ENCODE measurements around the gene A2ML1.
"Not testable (repeated sequence)": the region's sequence is repeated elsewhere in the genome, so short reads cannot be mapped to it uniquely, and the experiment has no call there.

Gene A2ML1

GRCh38 chr12:8846305-8846704 lies 23.9 kb downstream of the A2ML1 start:
- H3K27me3 ChIP-seq (replicated peaks; ENCODE audit: control insufficient read depth, insufficient read depth, low read length, poor library complexity, severe bottlenecking) = no peaks in the 10 kb centered on the region
- no peak overlapping the region for H3K4me3 ChIP-seq (ENCODE audit: insufficient read depth, low read depth, low read length, poor library complexity, severe bottlenecking)
- H3K4me1 ChIP-seq (ENCODE audit: control insufficient read depth, insufficient read depth, low read length, poor library complexity, severe bottlenecking) = no peaks in the 10 kb centered on the region
- H3K27ac ChIP-seq (ENCODE audit: insufficient read depth, low read length, poor library complexity, severe bottlenecking) = no peak overlapping the region
- no peaks in the 10 kb centered on the region for H3K36me3 ChIP-seq (ENCODE audit: control insufficient read depth, insufficient read depth, low read length)
- no peaks in the 10 kb centered on the region for H3K9me3 ChIP-seq (ENCODE audit: control insufficient read depth, low read length)
- DNase-seq = no peak

DNA sequence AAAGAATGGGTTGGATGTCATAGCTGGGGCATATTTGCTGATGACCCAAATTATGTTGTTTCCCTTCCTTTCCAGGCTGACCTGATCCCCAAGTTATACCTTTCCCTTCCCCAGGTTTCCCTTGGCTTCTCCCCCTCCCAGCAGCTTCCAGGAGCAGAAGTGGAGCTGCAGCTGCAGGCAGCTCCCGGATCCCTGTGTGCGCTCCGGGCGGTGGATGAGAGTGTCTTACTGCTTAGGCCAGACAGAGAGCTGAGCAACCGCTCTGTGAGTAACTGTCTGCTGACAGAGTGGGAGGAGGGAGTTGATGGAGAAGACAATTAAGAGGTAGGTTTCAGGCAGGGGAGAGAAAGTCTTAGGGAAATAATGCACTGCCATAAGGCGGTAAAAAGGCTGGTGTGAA lies 25.0 kb downstream of the A2ML1 start:
- Histone ChIP-seq H3K27me3 (replicated peaks; ENCODE audit: control insufficient read depth, insufficient read depth, low read length, poor library complexity, severe bottlenecking) (no peaks in the 10 kb centered on the region), H3K36me3 (ENCODE audit: control insufficient read depth, insufficient read depth, low read length) (no peaks in the 10 kb centered on the region), H3K9me3 (ENCODE audit: control insufficient read depth, low read length) (no peaks in the 10 kb centered on the region), H3K4me3 (ENCODE audit: insufficient read depth, low read depth, low read length, poor library complexity, severe bottlenecking) (no peak overlapping the region), H3K27ac (ENCODE audit: insufficient read depth, low read length, poor library complexity, severe bottlenecking) (no peak overlapping the region), H3K4me1 (ENCODE audit: control insufficient read depth, insufficient read depth, low read length, poor library complexity, severe bottlenecking) (no peaks in the 10 kb centered on the region)
- no peak for DNase-seq

- no peaks in the 10 kb centered on the region for H3K36me3 ChIP-seq (ENCODE audit: control insufficient read depth, insufficient read depth, low read length)
- DNase-seq = no peak
Measured at GRCh38 chr12:8849876-8850275, 27.5 kb downstream of the A2ML1 start.

GRCh38 chr12:8852119-8852518 lies 29.7 kb downstream of the A2ML1 start:
- Histone ChIP-seq H3K27me3 (replicated peaks; ENCODE audit: control insufficient read depth, insufficient read depth, low read length, poor library complexity, severe bottlenecking) (no peaks in the 10 kb centered on the region), H3K36me3 (ENCODE audit: control insufficient read depth, insufficient read depth, low read length) (no peaks in the 10 kb centered on the region), H3K9me3 (ENCODE audit: control insufficient read depth, low read length) (no peaks in the 10 kb centered on the region), H3K4me3 (ENCODE audit: insufficient read depth, low read depth, low read length, poor library complexity, severe bottlenecking) (no peak overlapping the region), H3K4me1 (ENCODE audit: control insufficient read depth, insufficient read depth, low read length, poor library complexity, severe bottlenecking) (no peaks in the 10 kb centered on the region), H3K27ac (ENCODE audit: insufficient read depth, low read length, poor library complexity, severe bottlenecking) (no peak overlapping the region)
- DNase-seq = no peak

More at GRCh38 chr12:8849876-8850275, 27.5 kb downstream of the A2ML1 start:
- no peaks in the 10 kb centered on the region for H3K4me1 ChIP-seq (ENCODE audit: control insufficient read depth, insufficient read depth, low read length, poor library complexity, severe bottlenecking)
- H3K9me3 ChIP-seq (ENCODE audit: control insufficient read depth, low read length) = no peaks in the 10 kb centered on the region
- no peaks in the 10 kb centered on the region for H3K27me3 ChIP-seq (replicated peaks; ENCODE audit: control insufficient read depth, insufficient read depth, low read length, poor library complexity, severe bottlenecking)
- H3K27ac ChIP-seq (ENCODE audit: insufficient read depth, low read length, poor library complexity, severe bottlenecking) = no peak overlapping the region
- H3K4me3 ChIP-seq (ENCODE audit: insufficient read depth, low read depth, low read length, poor library complexity, severe bottlenecking) = no peak overlapping the region

- no peak overlapping the region for H3K27ac ChIP-seq (ENCODE audit: insufficient read depth, low read length, poor library complexity, severe bottlenecking)
- no peaks in the 10 kb centered on the region for H3K27me3 ChIP-seq (replicated peaks; ENCODE audit: control insufficient read depth, insufficient read depth, low read length, poor library complexity, severe bottlenecking)
- no peaks in the 10 kb centered on the region for H3K4me1 ChIP-seq (ENCODE audit: control insufficient read depth, insufficient read depth, low read length, poor library complexity, severe bottlenecking)
- no peaks in the 10 kb centered on the region for H3K9me3 ChIP-seq (ENCODE audit: control insufficient read depth, low read length)
- DNase-seq = no peak
- no peaks in the 10 kb centered on the region for H3K36me3 ChIP-seq (ENCODE audit: control insufficient read depth, insufficient read depth, low read length)
- no peak overlapping the region for H3K4me3 ChIP-seq (ENCODE audit: insufficient read depth, low read depth, low read length, poor library complexity, severe bottlenecking)
Measured at GRCh38 chr12:8855891-8856290, 33.5 kb downstream of the A2ML1 start.

- not testable (repeated sequence) for H3K27ac ChIP-seq (ENCODE audit: insufficient read depth, low read length, poor library complexity, severe bottlenecking); H3K4me3 ChIP-seq (ENCODE audit: insufficient read depth, low read depth, low read length, poor library complexity, severe bottlenecking); H3K36me3 ChIP-seq (ENCODE audit: control insufficient read depth, insufficient read depth, low read length)
Measured at GRCh38 chr12:8859448-8859847, 37.0 kb downstream of the A2ML1 start.

DNA sequence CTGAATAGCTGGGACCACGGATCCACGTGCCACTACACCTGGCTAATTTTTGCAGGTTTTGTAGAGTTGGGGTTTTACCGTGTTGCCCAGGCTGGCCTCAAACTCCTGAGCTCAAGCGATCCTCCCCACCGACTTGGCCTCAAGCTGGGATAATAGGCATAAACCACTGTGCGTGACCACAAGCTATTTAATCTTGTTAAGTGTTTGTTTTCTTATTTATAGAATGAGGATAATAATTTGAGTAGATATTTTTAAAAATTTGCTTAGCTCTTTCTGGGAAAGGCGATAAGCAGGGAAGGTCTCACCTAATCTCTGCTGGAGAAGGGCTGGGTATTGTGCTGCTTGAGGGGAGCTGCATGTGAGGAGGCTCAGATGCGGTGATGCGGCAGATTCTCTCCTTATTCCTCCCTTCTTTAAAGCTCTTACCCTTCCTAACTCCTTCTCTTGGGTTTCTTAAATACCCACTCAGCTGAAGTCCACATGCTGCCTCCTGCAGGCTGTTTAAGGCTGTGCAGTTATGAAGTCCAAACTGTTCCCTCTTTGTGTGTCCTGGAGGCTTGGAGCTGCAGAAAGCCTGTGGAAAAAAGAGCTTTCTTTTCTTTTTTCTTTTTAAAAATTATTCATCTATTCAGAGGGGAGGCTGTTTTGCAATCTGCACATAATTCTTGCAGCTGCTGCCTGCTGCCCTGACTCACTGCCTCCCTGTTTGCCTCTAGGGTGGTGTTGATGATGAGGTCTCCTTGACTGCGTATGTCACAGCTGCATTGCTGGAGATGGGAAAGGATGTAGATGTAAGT lies 37.9 kb downstream of the A2ML1 start:
- Histone ChIP-seq H3K4me3 (ENCODE audit: insufficient read depth, low read depth, low read length, poor library complexity, severe bottlenecking) (no peak overlapping the region), H3K36me3 (ENCODE audit: control insufficient read depth, insufficient read depth, low read length) (no peaks in the 10 kb centered on the region)
- no peak for DNase-seq

More at GRCh38 chr12:8859448-8859847, 37.0 kb downstream of the A2ML1 start:
- H3K4me1 ChIP-seq (ENCODE audit: control insufficient read depth, insufficient read depth, low read length, poor library complexity, severe bottlenecking); H3K27me3 ChIP-seq (replicated peaks; ENCODE audit: control insufficient read depth, insufficient read depth, low read length, poor library complexity, severe bottlenecking); H3K9me3 ChIP-seq (ENCODE audit: control insufficient read depth, low read length); DNase-seq: not testable (repeated sequence)

DNA sequence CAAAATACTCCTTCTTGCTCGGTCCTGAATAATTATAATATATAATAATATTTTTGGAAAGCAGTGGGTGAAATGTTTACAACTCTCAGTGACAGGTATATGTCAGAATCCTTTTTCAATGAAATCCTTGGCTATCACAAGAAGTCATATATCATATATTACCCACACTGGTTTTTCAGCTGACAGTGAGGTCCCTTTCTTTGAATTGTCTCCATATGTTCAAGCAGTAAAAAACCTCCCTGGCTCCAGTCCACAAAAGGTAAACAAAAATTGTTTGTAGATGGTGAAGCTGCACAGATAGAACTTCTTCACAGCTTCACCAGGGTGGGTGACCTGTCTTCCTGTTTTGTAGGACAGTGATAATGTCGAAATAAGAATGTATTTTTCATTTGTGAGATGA lies 44.0 kb downstream of the A2ML1 start:
- Histone ChIP-seq H3K4me1 (ENCODE audit: control insufficient read depth, insufficient read depth, low read length, poor library complexity, severe bottlenecking) (no peaks in the 10 kb centered on the region), H3K27ac (ENCODE audit: insufficient read depth, low read length, poor library complexity, severe bottlenecking) (no peak overlapping the region), H3K9me3 (ENCODE audit: control insufficient read depth, low read length) (no peaks in the 10 kb centered on the region), H3K4me3 (ENCODE audit: insufficient read depth, low read depth, low read length, poor library complexity, severe bottlenecking) (no peak overlapping the region), H3K36me3 (ENCODE audit: control insufficient read depth, insufficient read depth, low read length) (no peaks in the 10 kb centered on the region), H3K27me3 (replicated peaks; ENCODE audit: control insufficient read depth, insufficient read depth, low read length, poor library complexity, severe bottlenecking) (no peaks in the 10 kb centered on the region)
- no peak for DNase-seq

More for the DNA sequence above, 37.9 kb downstream of the A2ML1 start:
- no peaks in the 10 kb centered on the region for H3K9me3 ChIP-seq (ENCODE audit: control insufficient read depth, low read length)
- H3K27me3 ChIP-seq (replicated peaks; ENCODE audit: control insufficient read depth, insufficient read depth, low read length, poor library complexity, severe bottlenecking) = no peaks in the 10 kb centered on the region
- no peaks in the 10 kb centered on the region for H3K4me1 ChIP-seq (ENCODE audit: control insufficient read depth, insufficient read depth, low read length, poor library complexity, severe bottlenecking)
- no peak overlapping the region for H3K27ac ChIP-seq (ENCODE audit: insufficient read depth, low read length, poor library complexity, severe bottlenecking)

GRCh38 chr12:8867009-8867408 lies 44.6 kb downstream of the A2ML1 start:
- no peak for DNase-seq
- H3K9me3 ChIP-seq (ENCODE audit: control insufficient read depth, low read length) = no peaks in the 10 kb centered on the region
- H3K4me1 ChIP-seq (ENCODE audit: control insufficient read depth, insufficient read depth, low read length, poor library complexity, severe bottlenecking) = no peaks in the 10 kb centered on the region
- no peak overlapping the region for H3K27ac ChIP-seq (ENCODE audit: insufficient read depth, low read length, poor library complexity, severe bottlenecking)
- no peaks in the 10 kb centered on the region for H3K36me3 ChIP-seq (ENCODE audit: control insufficient read depth, insufficient read depth, low read length)
- no peak overlapping the region for H3K4me3 ChIP-seq (ENCODE audit: insufficient read depth, low read depth, low read length, poor library complexity, severe bottlenecking)
- H3K27me3 ChIP-seq (replicated peaks; ENCODE audit: control insufficient read depth, insufficient read depth, low read length, poor library complexity, severe bottlenecking) = no peaks in the 10 kb centered on the region

- Histone ChIP-seq H3K4me3 (ENCODE audit: insufficient read depth, low read depth, low read length, poor library complexity, severe bottlenecking) (no peak overlapping the region), H3K9me3 (ENCODE audit: control insufficient read depth, low read length) (no peaks in the 10 kb centered on the region), H3K4me1 (ENCODE audit: control insufficient read depth, insufficient read depth, low read length, poor library complexity, severe bottlenecking) (no peaks in the 10 kb centered on the region), H3K36me3 (ENCODE audit: control insufficient read depth, insufficient read depth, low read length) (no peaks in the 10 kb centered on the region), H3K27ac (ENCODE audit: insufficient read depth, low read length, poor library complexity, severe bottlenecking) (no peak overlapping the region), H3K27me3 (replicated peaks; ENCODE audit: control insufficient read depth, insufficient read depth, low read length, poor library complexity, severe bottlenecking) (no peaks in the 10 kb centered on the region)
- no peak for DNase-seq
Measured at GRCh38 chr12:8867786-8868185, 45.4 kb downstream of the A2ML1 start.

Data from effector memory CD4-positive, alpha-beta T cell (primary cell).